Endometrium (tissue), 2 donors: ENCODE measurements around the gene GLS2.

Experiments
- FAIRE-seq: peaks from 2 replicates; lab custom pipeline; 2012; peaks lifted over from hg19 to GRCh38; lab: Jason Lieb, UNC
- donor health status: control.
- donor health status: control.

The GLS2 gene

DNA sequence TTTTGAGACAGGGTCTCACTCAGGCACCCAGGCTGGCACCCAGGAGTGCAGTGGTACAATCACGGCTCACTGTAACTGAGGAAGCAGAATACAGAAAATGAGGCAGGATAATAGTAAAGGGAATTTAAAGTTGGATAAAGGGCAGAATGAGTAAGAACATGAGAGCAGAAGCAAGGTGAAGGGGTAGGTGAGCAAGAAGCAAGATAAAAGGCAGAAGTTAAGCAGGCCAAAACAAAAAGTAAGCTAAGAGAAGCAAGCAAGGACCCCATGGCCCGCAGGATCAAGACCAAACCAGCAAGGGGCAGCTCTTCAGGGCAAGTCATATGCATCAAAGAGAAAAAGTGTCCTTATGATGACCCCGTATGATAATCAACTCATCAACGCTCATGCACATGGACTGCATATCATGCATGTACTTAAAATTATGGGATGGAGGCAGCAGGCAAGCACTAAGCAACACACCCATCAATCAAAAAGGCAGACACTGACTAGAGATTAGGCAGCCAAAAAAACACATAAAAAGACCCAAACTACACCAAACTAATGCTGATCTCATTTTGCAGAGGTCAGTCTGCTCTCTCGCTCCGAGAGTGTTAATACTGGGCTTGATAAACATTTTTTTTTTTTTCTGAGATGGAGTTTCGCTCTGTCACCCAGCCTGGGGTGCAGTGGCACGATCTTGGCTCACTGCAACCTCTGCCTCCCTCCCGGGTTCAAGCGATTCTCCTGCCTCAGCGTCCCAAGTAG, 50.4 kb downstream of the GLS2 start:
- FAIRE-seq: no peak

DNA sequence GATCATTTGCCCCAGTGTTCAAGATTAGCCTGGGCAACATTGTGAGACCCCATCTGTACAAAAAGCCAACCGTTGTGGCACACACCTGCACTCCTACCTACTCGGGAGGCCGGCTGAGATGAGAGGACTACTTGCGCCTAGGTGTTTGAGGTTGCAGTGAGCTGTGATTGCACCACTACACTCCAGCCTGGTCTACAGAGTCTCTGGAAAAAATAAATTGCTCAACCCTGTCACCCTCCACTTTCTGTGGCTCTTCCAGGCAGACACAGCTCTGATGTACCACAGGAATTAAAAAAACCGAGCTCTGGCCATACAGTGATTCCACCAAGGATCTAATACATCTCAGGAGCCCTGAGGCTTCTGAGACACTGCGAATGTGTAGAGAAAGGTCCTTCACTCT, 53.1 kb downstream of the GLS2 start:
- FAIRE-seq: no peak

DNA sequence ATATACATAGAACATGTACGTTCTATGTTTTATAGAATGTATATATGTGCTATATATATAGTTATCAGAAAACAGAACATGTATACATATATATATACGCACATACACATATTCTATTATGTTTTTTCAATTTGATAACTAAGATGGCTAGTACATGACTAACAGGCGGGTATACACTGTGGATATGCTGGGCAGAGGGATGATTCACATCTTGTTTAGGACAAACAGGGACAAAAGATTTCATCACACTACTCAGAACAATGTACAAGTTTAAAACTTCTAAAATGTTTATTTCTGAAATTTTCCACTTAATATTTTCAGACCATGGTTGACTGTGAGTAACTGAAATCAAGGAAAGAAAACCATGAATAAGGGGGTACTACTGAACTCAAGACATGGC, 56.1 kb downstream of the GLS2 start:
- no peak for FAIRE-seq

DNA sequence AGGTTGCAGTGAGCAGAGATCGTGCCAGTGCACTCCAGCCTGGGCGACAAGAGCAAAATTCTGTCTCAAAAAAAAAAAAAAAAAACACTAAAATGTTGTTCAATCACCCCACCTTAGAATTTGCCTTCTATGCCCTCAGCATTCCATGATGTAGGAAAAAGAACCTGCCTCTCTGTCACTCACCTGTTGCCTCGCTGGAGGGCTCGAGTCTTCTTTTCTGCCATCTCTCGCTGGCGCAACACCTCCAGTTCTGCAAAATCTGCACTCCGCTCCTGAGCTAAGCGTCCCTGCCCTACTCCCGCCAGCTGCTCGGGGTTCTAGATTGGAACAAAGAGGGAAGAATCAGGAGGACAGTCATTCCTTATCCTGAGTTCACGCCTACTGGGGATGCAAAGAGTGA, 56.7 kb downstream of the GLS2 start:
- FAIRE-seq: no peak

DNA sequence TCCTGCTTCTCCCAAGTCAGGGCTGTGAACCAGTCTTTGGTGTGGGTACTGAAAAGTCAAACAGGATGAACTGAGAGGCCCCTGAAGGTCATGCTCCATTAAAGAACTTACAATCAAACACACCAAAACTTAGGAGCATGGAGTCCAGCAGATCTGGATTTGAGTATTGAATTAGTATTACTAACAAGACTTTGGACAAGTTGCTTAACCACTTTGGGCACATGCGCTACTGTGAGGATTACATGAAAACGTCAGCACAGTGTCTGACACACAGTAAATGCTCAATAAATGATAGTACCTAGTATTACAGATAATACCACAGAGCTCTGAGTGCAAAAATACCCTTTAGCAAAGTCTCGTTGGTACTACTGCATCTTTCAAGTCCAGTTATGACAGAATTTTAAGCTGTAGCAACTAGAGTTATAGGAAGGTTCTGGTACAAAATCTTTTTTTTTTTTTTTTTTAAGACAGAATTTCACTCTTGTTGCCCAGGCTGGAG, 62.0 kb downstream of the GLS2 start:
- FAIRE-seq: no peak

DNA sequence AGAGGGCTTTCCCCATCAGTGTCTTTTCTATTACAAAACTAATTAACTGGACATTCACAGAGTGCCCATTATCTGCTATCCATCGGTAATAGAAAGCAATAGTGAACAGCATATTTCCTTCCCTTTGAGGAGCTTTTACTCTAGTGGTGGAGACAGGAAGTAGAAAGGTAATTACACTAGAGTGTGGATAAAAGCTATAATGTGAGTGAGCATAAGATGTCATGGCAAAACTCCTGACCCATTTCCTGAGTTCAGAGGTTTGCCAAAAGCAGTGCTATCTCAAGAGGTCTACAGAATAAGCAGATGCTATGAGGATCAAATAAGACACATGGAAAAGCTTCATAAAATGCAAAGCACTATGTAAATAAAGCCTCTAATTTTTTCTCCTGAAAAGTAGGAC, 62.8 kb downstream of the GLS2 start:
- no peak for FAIRE-seq
